Neural progenitor cell (in vitro differentiated cells): ENCODE data around the gene PBX1. TPM values are rescaled to one million over a fixed set of nuclear protein-coding genes. Genes with fewer than 3 reads are reported as not detected.

ENCODE experiments used
- DNase-seq: peaks from one replicate; pipeline ENCODE4 v3.0.0-alpha.2; 2016; ENCODE audit warnings: low spot score
- H2AFZ ChIP-seq: fragments of 200-600 bp; sonication (generic); replicated peaks from 2 replicates; pipeline ENCODE4 v1.6.1; 2016; ENCODE audit warnings: antibody characterized with exemption
- H3F3A ChIP-seq: fragments of 200-600 bp; sonication (generic); 2 replicates; pipeline ENCODE4 v1.6.1; 2016; ENCODE audit warnings: antibody characterized with exemption, low read depth
- H3K27ac ChIP-seq: fragments of 200-600 bp; sonication (generic); 2 replicates; pipeline ENCODE4 v1.5.1; 2016; ENCODE audit warnings: mild to moderate bottlenecking
- H3K27me3 ChIP-seq: fragments of 200-600 bp; sonication (generic); 2 replicates; pipeline ENCODE4 v1.6.1; 2016; ENCODE audit warnings: mild to moderate bottlenecking, moderate library complexity
- H3K36me3 ChIP-seq: fragments of 200-600 bp; sonication (generic); 2 replicates; pipeline ENCODE4 v1.5.1; 2016
- H3K4me1 ChIP-seq: fragments of 200-600 bp; sonication (generic); 2 replicates; pipeline ENCODE4 v1.6.1; 2016; ENCODE audit warnings: mixed run types
- H3K4me2 ChIP-seq: fragments of 200-600 bp; sonication (generic); 2 replicates; pipeline ENCODE4 v1.6.1; 2016
- H3K4me3 ChIP-seq: fragments of 200-600 bp; sonication (generic); 2 replicates; pipeline ENCODE4 v1.5.1; 2016
- H3K79me2 ChIP-seq: fragments of 200-600 bp; sonication (generic); 2 replicates; pipeline ENCODE4 v1.6.1; 2016; ENCODE audit warnings: low read depth
- H3K9ac ChIP-seq: fragments of 200-600 bp; sonication (generic); 2 replicates; pipeline ENCODE4 v1.6.1; 2016
- H3K9me3 ChIP-seq: fragments of 200-600 bp; sonication (generic); 2 replicates; pipeline ENCODE4 v1.5.1; 2016; ENCODE audit warnings: low read depth
- H4K20me1 ChIP-seq: fragments of 200-600 bp; sonication (generic); 2 replicates; pipeline ENCODE4 v1.6.1; 2016; ENCODE audit warnings: low read depth
- H3K27ac Mint-ChIP-seq: 3 replicates; pipeline ENCODE4 v1.8.0; 2021; ENCODE audit warnings: mixed read lengths
- H3K27me3 Mint-ChIP-seq: 2 replicates; pipeline ENCODE4 v1.8.0; 2022; ENCODE audit warnings: low read depth, mild to moderate bottlenecking, inconsistent platforms, moderate library complexity, mixed read lengths; ENCODE audit not compliant: insufficient read depth
- H3K36me3 Mint-ChIP-seq: 3 replicates; pipeline ENCODE4 v1.8.0; 2021; ENCODE audit warnings: mixed read lengths
- H3K4me1 Mint-ChIP-seq: 3 replicates; pipeline ENCODE4 v1.8.0; 2021; ENCODE audit warnings: mixed read lengths
- H3K4me3 Mint-ChIP-seq: 3 replicates; pipeline ENCODE4 v1.8.0; 2021; ENCODE audit warnings: mild to moderate bottlenecking, moderate library complexity, mixed read lengths
- H3K9me3 Mint-ChIP-seq: 3 replicates; pipeline ENCODE4 v1.8.0; 2020; ENCODE audit warnings: mixed read lengths
- EZH2 ChIP-seq: fragments of 200-600 bp; sonication (generic); IDR thresholded peaks from 2 replicates; pipeline ENCODE4 v1.6.1; 2017; ENCODE audit warnings: antibody characterized with exemption, mild to moderate bottlenecking, moderate library complexity
- EZH2phosphoT487 ChIP-seq: fragments of 200-600 bp; sonication (generic); IDR thresholded peaks from 2 replicates; pipeline ENCODE4 v1.6.1; 2017; ENCODE audit warnings: antibody characterized with exemption
- total RNA-seq: library from RNA; depleted of rRNA; stranded (reverse); fragments of >200 nt; gene quantifications from 2 replicates; pipeline ENCODE4 v1.2.3, GENCODE V29; 2015; ENCODE audit warnings: low replicate concordance
- TF ChIP-seq, protein P1 (sequence below): fragments of 200-600 bp; sonication (generic); IDR thresholded peaks from 2 replicates; pipeline ENCODE4 v1.5.1; 2017; ENCODE audit warnings: antibody characterized with exemption, mild to moderate bottlenecking

PBX1 gene
- total RNA-seq, 1 donor from 2014 or later, result 91.1 TPM

GRCh38 chr1:164876398-164877116, 317.6 kb downstream of the PBX1 start:
- no peaks in the 10 kb centered on the region for H3K36me3 ChIP-seq
- peaks cover 6% of the 10 kb centered on the region for H3K4me1 ChIP-seq
- H2AFZ ChIP-seq, result no peak overlapping the region
- no peaks in the 10 kb centered on the region for H3K9me3 Mint-ChIP-seq
- H3K4me3 Mint-ChIP-seq, result no peak overlapping the region
- DNase-seq, result peak; percentile 33
- TF ChIP-seq EZH2phosphoT487 (no peak), EZH2 (no peak)
- TF ChIP-seq, protein P1, sequence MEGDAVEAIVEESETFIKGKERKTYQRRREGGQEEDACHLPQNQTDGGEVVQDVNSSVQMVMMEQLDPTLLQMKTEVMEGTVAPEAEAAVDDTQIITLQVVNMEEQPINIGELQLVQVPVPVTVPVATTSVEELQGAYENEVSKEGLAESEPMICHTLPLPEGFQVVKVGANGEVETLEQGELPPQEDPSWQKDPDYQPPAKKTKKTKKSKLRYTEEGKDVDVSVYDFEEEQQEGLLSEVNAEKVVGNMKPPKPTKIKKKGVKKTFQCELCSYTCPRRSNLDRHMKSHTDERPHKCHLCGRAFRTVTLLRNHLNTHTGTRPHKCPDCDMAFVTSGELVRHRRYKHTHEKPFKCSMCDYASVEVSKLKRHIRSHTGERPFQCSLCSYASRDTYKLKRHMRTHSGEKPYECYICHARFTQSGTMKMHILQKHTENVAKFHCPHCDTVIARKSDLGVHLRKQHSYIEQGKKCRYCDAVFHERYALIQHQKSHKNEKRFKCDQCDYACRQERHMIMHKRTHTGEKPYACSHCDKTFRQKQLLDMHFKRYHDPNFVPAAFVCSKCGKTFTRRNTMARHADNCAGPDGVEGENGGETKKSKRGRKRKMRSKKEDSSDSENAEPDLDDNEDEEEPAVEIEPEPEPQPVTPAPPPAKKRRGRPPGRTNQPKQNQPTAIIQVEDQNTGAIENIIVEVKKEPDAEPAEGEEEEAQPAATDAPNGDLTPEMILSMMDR, result no peak
- H3K4me1 Mint-ChIP-seq, result peaks cover 2% of the 10 kb centered on the region
- no peak overlapping the region for H3K4me2 ChIP-seq
- H3K27me3 ChIP-seq, result no peaks in the 10 kb centered on the region
- H3K4me3 ChIP-seq, result no peak overlapping the region
- H4K20me1 ChIP-seq, result no peaks in the 10 kb centered on the region
- H3K9me3 ChIP-seq, result no peaks in the 10 kb centered on the region
- H3F3A ChIP-seq, result peaks cover 9% of the 10 kb centered on the region
- no peak overlapping the region for H3K9ac ChIP-seq
- no peak overlapping the region for H3K27ac ChIP-seq
- no peaks in the 10 kb centered on the region for H3K36me3 Mint-ChIP-seq
- no peaks in the 10 kb centered on the region for H3K79me2 ChIP-seq
- H3K27ac Mint-ChIP-seq, result no peak overlapping the region
- H3K27me3 Mint-ChIP-seq, result peaks cover 3% of the 10 kb centered on the region

GRCh38 chr1:164880199-164880598, 321.2 kb downstream of the PBX1 start:
- Histone ChIP-seq H3F3A (peaks cover 9% of the 10 kb centered on the region), H2AFZ (no peak overlapping the region), H3K27ac (no peak overlapping the region), H3K4me2 (no peak overlapping the region), H3K79me2 (no peaks in the 10 kb centered on the region), H3K4me1 (peaks cover 6% of the 10 kb centered on the region), H3K9me3 (no peaks in the 10 kb centered on the region), H3K27me3 (no peaks in the 10 kb centered on the region), H3K36me3 (no peaks in the 10 kb centered on the region), H4K20me1 (no peaks in the 10 kb centered on the region), H3K9ac (no peak overlapping the region), H3K4me3 (no peak overlapping the region)
- Mint-ChIP-seq H3K27me3 (no peaks in the 10 kb centered on the region), H3K4me1 (peaks cover 2% of the 10 kb centered on the region), H3K36me3 (no peaks in the 10 kb centered on the region), H3K27ac (no peak overlapping the region), H3K9me3 (no peaks in the 10 kb centered on the region), H3K4me3 (no peak overlapping the region)
- no peak for DNase-seq
- TF ChIP-seq, protein P1, result no peak
- TF ChIP-seq EZH2 (no peak), EZH2phosphoT487 (no peak)

- no peak for DNase-seq
- no peak overlapping the region for H3K4me2 ChIP-seq
- no peak overlapping the region for H3K27ac Mint-ChIP-seq
- H3K4me1 Mint-ChIP-seq, result peaks cover 2% of the 10 kb centered on the region
- no peaks in the 10 kb centered on the region for H3K9me3 Mint-ChIP-seq
- H4K20me1 ChIP-seq, result no peaks in the 10 kb centered on the region
- no peaks in the 10 kb centered on the region for H3K27me3 Mint-ChIP-seq
- H3K9ac ChIP-seq, result no peak overlapping the region
- H2AFZ ChIP-seq, result no peak overlapping the region
- H3K4me3 ChIP-seq, result no peak overlapping the region
- TF ChIP-seq EZH2 (no peak), EZH2phosphoT487 (no peak)
- TF ChIP-seq, protein P1, result no peak
- no peaks in the 10 kb centered on the region for H3K36me3 Mint-ChIP-seq
- H3K4me1 ChIP-seq, result peaks cover 6% of the 10 kb centered on the region
- H3K36me3 ChIP-seq, result no peaks in the 10 kb centered on the region
- H3F3A ChIP-seq, result peaks cover 9% of the 10 kb centered on the region
- H3K79me2 ChIP-seq, result no peaks in the 10 kb centered on the region
- no peak overlapping the region for H3K27ac ChIP-seq
- H3K27me3 ChIP-seq, result no peaks in the 10 kb centered on the region
- H3K4me3 Mint-ChIP-seq, result no peak overlapping the region
- H3K9me3 ChIP-seq, result no peaks in the 10 kb centered on the region
Measured at GRCh38 chr1:164880644-164881043, 321.7 kb downstream of the PBX1 start.
